Skin of body (tissue), 2 donors: Measurements from ENCODE around the gene HDAC3. TPM values are rescaled to one million over a fixed set of nuclear protein-coding genes. Genes with fewer than 3 reads are reported as not detected.

Source experiments
- DNase-seq: peaks from one replicate; lab custom pipeline; 2025; lab: John Stamatoyannopoulos, UW
- total RNA-seq: library from RNA; depleted of rRNA; stranded (reverse); fragments of >200 nt; gene quantifications from one replicate; pipeline ENCODE4 v1.2.3, GENCODE V29; 2014

The HDAC3 gene
- 60.5 TPM for total RNA-seq

DNA sequence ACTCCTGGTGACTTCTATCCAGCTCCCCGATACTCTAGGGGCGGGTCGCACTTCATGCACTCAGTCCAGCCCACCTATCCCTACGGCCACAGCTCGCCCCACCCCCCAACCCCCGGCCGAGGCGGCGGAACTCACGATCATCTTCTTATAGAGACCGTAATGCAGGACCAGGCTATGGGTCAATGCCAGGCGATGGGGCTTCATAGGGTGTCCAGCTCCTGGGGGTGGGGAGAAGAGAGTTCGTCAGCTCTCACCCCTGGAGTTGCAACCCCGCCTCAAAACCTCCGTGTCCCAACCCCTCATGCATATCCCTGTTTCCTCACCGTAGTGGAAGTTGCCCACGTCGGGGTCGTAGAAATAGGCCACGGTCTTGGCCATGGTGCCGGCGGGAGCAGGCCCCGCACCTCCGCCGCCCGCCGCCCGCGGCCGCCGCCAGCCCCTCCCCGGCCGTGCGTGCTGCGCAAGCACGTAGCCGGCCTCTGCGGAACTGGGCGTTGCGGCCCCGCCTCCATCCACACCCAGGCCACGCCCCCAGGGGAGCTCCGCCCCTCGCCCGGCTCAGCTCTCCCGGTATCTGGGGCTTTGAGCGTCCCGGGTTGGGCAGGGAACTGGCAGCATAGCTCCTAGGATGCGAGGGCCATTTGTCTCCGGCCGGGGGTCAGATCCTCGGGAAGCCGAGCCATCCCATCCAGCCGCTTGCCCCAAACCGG, at the start of gene HDAC3, which contains the start of gene RELL2:
Gene HDAC3, minus strand, starts transcription at position 437 of the 710 bp plus-strand sequence. Its CDS starts 59 bp downstream, at position 378.
Gene RELL2, plus strand, starts transcription at position 585 of the 710 bp plus-strand sequence. CDS start 1,229 bp downstream, outside the sequence.
- DNase-seq, result peak; percentile 79

DNA sequence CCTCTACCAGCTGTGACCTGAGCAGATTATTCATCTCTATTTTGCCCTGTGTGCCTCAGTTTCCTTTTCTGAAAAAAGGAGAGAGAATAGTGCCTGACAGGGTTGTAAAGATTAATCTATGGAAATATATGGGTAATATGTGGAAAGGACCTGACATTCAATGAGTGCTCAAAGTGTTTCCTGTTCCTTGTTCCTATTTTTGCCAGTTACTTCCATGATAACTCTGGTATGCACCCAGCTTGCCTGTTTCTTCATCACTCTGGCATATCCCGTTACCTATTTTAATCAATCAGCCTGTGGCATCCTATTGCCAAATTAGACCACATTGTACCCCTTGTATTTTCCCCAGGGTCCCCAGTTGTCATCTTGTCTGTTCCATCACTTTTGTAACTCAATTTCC, 48.9 kb upstream of the HDAC3 start:
- DNase-seq, result no peak

DNA sequence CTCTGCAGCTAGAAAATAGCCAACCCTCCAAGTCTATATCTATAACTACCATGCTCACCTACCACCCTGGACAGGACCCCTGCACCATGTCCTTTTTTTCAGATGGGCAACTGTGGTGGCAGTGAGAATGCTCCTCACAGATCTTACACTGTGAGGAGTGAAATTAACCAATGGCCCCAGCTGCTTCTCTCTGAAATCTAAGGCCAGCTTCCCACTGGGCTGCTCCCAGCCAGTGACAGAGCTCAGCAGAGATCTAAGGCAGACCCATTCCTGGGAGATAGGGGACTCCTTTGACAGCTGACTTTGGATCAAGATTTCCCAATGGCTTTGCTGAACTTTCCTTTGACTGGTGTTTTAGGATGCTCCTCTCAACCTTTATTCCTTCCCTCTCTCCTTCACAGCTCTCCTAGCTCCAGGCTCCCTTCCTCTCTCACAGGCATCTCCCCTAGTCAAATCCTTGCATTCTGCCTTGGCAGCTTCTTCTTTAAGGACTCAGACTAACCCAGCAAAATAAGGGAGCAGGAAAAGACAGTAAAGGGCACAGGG, 47.0 kb upstream of the HDAC3 start:
- no peak for DNase-seq

DNA sequence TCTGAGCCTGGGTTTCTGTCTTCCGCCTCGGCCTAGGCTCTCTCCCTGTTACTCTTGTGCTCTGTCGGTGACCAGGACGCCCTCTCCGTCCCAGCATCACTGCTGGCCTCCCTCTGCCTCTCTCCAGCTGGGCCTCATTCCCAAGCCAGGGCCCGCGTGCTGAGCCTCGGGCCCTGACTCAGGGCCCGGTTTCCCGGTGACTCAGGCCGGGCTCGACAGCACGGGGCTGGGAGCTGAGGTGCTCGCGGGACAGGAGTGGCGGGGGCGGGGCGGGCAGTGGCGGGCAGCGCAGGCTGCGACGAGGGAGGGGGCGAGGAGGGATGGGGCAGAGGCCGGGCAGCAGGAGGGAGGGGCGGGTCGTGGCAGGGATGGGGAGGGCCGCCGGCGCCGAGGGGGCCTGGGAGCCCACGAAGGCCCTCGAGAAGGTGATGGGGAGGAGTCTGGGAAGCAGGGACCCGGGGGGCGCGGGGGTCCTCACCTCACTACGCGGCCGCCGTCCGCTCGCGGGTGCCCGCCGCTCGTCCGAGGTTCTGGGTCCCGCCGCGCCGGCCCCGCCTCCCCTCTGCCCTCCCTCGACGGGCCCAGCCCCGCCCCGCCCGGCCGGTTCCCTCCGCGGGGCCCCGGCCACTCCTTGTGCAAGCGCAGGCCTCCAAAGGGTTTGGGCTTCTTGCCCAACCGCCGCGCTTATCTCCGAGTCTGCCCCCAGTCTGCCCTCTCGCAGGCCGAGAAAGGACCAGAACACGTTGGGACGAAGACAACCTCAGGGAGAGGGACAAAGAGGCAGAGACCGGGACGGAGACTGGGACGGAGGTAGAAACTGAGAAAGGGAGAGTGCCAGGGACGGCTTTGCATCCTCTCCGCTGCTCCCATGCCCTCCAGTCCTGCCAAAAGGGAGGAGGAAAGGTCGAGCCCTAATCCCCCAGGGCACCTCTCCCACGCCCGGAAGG, 45.3 kb upstream of the HDAC3 start, which contains the start of gene ARAP3:
Gene ARAP3, minus strand, starts transcription at position 536 of the 947 bp plus-strand sequence. CDS start 1,744 bp downstream, outside the sequence.
- DNase-seq, result peak; percentile 32

DNA sequence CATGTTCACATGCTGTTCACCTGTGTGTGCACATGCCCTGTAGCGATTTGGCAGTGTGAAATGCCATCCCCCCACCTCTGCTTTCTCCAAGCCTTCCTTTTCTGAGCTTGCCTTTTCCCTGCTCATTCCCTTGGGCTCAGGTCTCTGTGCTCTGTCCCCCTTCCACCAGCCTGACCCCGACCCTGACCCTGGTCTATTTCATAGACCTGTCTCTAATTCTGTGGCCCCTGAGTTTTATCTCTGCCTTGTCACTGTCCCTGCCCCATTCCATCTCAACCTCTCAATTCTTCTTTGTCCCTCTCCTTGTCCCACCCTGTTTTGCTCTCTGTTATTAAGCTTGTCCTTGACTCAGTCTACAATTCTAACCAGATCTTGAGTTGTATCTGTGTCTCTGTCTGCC, 44.6 kb upstream of the HDAC3 start:
- no peak for DNase-seq

DNA sequence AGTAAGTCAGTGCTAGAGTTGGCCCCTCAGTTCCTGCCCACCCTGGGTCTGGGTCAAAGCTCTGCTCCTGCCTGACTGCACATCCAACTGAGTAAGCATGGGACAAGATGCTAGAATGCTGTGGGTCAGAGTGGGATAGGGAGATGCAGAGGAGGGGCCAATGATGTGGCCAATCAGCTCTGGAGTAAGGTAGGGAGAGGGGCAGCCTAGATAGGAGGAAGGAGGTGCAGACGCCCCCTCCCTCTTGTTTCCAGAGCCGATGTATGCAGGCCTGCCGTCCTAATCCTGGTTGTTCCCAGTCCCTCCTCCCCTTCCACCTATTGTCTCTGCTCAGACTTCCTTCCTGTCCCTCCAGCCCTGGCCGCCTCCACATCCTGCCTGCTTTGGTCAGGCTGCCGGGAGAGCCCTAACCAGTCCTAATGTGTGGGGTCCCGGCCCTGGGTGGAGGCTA, 44.1 kb upstream of the HDAC3 start:
- DNase-seq, result peak; percentile 29

DNA sequence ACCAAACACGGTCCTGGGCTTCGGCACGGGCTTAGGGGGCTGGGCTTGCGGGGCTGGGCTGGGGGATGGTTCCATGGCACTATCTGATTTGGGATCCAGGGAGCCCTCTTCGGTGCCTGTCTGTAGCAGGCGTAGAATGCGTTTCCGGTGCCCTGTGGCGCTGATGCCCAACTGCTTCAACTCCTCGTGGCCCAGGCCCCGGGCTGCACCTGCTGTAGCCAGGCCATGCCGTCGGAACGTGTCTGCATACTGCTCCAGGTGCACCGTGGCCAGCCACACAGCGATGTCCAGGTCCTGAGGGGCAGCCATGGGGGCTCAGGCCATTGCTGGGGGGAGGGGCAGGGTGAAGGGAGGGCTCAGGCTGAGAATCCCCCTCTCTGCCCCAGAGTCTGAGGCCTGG, 43.5 kb upstream of the HDAC3 start:
- DNase-seq, result no peak

DNA sequence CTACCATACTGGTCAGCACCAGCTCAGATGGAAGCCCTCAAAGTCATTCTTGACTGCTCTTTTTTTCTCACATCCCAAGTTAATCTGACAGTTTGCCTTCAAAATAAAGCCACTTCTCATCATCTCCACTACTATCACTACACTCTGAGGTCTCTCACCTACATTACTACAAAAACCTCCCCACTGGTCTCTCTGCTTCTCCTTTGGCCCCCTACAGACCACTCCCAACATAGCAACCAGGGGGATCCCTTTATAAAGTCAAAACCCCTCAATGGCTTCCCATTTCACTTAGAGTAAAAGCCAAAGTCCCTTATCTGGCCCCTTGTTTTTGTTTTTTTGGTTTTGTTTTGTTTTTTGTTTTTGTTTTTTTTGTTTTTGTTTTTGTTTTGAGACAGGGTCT, 40.8 kb upstream of the HDAC3 start:
- no peak for DNase-seq

DNA sequence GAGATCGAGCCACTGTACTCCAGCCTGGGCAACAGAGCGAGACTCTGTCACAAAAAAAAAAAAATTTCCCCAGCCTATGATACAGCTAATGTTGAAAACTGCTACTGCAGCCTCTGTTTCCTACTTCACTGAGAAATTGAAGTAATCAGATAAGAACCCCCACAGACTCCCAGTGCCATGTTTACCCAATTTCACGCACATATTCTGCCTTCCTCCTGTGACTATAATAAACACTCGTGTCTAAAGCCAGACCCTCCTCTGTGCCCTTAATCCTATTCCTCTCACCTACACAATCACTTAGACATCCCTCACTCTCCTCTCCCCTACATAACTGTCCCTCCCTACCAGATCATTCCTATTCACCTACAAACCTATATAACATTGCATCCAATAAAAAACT, 39.0 kb upstream of the HDAC3 start:
- no peak for DNase-seq

DNA sequence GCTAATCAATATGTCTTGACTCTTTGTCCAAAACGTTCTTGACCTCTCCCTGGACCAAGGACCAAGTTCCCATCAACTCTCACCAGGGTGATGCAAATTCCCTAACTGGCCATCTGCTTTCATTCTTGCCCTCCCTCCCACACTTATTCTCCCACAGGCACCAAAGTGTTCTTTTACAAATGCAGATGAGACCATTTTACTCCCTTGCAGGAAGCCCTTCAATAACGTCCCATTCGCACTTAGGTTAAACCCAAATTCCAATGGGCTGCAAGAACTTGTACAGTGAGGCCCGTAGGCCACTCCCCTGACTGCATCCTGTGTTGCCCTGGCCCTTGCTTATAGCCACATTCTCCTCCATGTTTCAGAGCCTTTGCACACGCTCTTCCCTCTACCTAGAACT, 38.1 kb upstream of the HDAC3 start:
- no peak for DNase-seq

DNA sequence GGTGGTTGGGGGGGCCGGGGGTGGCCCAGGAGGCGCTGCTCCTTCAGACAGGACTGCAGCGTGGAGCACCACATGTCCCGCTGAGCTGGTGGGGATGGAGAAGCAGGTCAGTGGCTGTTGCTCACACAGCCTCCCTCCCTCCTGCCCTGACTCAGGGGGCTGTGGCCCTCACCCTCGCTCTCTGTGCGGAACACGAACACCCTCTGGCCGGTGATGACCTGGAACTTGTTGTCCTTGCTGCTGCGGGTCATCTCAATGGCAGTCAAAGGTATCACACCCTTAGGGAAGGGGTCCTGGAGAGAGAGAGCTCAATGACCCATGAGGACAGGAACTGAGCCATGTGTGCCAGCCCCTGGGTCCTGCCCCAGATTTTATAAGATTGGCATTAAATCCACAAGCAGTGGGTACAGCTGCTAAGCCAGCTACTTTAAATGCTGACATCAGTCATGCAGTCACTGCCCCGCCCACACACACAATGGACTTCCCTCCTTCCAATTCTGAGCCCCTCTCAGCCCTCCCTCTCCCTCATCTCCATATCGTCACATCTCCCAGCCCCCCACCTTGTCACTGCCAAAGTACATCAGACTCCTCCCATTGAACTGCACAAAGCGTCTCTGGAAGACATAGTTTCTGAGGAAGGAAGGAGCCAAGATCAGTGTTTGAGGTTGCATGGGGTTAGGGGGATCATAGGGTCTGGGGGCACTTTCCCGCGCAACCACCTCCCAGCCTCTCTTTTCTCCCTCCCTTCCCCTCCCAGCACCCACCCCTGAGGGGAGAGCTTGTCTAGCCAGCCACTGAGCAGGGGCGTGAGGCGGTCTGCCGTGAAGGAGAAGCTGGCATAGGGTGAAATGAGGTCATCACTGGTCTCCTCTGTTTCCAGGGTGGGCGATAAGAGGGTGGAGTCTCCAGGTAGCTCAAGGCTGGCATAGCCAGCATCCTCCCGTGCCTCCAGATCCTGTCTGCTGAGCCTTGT, 36.5 kb upstream of the HDAC3 start:
- no peak for DNase-seq

DNA sequence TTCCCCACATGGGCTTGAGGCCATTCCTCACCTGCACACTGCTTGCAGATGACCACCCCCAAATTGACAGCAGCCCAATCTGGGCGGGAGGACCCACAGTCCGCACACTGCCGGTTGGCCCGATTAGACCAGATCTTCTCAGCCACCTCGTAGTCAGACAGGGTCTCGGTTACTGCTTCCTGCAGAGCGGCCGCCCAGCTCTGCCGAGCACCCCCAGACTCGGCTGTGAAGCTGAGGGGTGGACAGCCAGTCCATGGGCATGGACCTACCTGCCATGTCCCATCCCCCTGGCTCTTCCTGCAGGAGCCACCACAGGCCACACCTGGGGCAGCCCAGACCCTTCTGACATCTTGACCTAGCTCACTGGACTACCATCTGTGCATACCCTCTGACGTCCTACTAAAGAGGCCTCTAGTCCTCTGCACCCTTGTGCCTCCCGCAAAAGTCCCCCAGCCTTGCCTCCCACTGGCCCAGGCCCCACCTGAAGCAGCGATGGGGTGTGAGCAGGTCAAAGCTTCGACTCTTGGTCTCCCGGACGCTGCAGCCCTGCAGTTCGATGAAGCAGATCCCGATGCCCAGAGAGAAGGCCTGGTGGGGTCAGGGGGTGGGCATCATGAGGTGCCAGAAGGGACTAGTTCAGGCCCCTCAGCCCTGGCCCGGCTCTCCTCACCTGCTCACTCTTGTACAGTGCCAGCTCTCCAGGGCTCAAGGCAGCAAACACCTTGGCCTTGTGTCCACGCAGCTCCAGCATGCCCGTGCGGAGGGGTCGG, 35.6 kb upstream of the HDAC3 start:
- no peak for DNase-seq

DNA sequence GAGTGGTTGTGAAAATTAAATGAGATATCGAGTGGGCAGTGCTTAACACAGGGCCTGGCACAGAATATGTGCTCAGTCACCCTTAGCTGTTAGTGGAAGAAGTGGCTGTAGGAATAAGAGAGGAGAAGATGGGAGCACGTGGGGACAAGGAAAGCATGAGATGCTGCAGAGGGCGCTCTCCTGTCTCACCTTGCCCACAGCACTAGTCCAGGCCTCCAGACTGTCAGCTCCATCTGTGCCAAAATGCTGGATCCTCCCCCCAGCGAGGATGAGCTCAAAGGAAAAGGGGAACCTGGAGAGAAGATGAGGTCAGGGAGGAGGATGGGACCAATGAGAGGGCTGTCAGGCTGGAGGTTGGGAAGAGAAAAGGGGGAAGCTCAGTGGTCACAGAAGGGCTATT, 32.9 kb upstream of the HDAC3 start:
- no peak for DNase-seq

DNA sequence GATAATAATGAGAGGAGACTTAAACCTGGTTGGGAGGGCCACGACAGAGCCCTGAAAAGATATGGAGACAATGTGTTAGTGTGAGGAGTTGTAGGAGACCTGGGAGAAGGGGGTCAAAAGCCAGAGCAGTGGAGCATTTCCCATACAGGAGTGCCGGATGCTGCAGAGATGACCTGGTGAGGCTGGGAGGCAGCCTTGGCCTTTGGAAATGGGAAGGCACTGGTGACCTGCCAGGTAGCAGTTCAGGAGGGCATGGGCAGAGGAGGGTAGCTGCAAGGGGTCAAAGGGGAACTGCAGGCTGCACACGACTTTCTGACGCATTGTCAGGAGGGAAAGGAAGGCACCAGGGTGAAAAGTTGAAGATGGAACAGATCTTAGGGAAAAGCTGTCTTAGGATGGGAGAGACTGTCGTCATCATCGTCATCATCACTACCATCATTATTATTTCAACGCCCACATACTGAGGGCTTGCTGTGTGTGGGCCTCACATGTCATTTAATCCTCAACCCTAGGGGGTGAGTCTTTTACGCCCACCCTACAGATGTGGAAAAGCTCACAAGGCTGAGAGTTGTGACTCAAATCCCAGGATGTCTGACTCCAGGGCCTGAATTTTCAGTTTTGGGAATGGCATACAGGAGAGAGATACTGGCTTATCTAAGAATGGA, 32.1 kb upstream of the HDAC3 start:
- no peak for DNase-seq

DNA sequence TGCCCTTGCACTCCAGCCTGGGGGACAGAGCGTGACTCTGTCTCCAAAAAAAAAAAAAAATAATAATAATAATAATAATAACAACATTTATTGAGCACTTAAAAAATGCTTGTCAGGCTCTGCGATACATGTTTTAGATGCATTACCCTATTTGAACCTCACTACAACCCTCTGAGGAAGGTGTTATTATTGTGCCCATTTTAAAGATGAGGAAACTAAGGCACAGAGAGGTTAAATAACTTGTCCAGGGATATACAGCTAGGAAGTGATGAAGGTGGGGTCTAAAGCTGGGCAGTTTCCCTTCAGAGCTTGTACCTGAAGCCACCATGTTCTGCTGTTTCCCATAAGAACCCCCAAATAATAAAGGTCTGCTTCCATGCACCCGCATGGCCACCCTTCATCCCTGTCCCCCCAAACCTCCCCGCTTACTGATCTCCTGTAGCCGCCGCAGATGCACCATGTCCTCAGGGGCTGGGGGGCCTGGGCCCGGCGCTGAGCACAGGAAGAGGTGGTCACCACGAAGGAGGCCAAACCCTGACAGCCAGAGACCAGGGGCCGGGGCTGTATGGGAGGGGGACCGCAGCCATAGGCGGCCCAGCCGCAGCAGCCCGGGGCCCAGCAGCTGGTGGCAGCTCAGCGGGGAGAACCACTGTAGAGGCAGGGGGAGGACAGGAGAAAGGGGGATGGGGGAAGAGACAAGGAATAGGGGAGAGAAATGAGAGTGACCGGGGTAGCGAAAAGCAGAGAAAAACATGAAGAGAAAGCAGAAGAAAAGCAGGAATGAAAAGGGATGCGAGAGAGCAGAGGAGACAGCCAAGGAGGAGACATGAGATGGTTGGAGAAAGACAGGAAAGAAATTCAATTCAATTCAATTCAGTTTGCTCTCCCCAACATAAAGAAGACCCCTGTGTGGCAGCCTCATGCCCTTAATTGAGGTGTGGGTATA, 29.6 kb upstream of the HDAC3 start:
- DNase-seq, result no peak

DNA sequence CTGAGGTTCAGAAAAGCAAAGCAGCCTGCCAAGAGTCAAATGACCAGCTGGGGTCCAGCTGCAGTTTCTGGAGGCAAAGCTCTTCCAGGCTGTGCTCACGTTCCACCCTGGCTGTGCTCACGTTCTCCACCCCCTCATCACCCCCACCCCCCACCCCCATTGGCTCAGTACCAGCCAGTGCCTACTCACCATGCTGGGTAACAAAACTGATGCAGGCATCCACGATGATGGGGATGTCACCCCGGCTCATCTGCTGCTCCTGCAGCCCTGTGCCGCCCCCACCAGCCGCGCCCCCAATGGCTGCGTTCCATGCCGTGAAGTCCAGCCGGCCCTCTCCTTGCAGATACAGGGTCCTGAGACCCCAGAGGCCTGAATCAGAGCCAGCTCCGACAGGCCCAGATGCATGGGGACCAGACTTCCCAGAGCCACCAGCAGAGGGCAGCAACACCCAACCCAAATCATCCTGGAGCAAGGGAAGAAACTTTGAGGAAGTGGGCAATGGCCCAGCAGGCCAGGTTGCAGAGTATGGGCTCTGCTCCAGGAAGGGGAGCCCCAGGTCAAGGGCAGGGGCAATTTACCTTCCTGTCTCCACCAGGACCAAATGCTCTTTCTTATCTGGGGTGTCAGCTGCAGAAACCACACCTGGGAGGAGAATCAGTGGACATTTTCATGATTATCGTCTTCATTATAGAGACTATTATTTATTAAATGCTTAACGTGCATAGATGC, 28.2 kb upstream of the HDAC3 start:
- DNase-seq, result peak; percentile 9

DNA sequence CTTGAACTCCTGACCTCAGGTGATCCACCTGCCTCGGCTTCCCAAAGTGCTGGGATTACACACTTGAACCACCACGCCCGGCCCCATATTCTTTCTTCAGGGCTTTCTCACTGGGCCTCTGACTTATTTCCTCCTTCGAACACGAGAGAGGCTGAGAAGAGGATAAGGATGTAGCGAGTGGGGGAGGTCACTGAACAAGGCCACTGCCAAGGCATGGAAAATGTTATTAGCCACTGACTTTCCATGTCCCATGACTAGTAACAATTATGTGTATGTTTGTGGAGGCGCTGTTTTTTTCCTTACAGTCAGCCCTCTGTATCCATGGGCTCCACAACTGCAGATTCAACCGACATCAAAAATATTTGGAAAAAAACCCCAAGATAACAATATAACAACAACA, 26.9 kb upstream of the HDAC3 start:
- DNase-seq, result no peak

DNA sequence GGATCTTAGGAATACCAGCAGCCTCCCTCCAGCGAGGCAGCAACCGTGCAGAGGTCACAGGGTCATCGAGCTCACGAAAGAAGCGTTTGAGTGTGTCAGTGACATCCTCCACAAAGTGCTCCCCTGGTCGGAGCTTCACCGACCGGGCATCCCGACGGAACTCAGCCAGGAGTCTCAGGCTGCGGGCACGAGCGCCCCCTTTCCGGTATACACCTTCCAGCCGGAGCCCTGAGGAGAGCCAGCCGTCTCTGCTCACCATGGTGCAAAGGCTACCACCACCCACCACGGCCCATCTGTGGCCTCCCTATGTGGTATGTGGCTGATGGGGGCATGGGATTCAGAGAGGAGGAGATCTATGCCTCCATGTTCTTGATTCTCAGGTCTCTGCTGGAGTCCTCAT, 25.4 kb upstream of the HDAC3 start:
- DNase-seq, result no peak
